ENCODE results near the gene TLX3.

DNA sequence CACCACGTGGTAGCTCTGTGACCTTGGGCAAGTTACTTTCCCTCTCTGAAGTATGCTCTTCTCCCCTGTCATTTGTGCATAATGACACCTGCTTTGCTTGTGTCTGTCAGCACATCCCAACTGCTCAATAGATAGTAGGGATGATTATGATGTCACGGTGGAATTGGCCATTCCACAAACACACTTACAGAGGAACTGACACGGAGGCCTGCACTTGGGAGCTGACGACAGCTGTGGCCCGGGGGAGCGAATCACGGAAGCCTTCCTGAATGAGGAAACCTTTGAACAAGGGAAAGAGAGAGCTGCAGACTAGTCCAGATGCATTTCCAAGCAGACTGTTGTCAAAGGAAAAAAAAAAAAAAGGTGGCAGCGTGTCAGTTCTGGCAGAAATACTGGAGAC is 21.0 kb downstream of the TLX3 start:
- TF ChIP-seq CTCF (IDR thresholded peaks at IDR 0.05) (no peak), POLR2A (IDR thresholded peaks at IDR 0.05) (no peak)
